K562 (cell line): ENCODE results near the gene GLT8D2.

Experiments
- BDP1 ChIP-seq: IDR thresholded peaks from 3 replicates; pipeline ENCODE4 v1.6.1; 2011; ENCODE audit not compliant: insufficient read length, insufficient read depth
- BRCA1 ChIP-seq, 2 experiments: fragments of 450-650 bp in 1 of 2; sonication (generic) in 1 of 2; formaldehyde crosslinking in 1 of 2; IDR thresholded peaks; 2 replicates each; pipeline versions ENCODE4 v1.5.0 to v1.6.1; 2017 to 2020; ENCODE audit warnings: mild to moderate bottlenecking in 1 of 2, missing genetic modification reagents in 1 of 2
- CTCF ChIP-seq, 3 experiments: IDR thresholded peaks in 2 of 3; conservative IDR thresholded peaks in 1 of 3; 2 replicates each; pipeline ENCODE4 v1.5.1; 2011 to 2012; ENCODE audit warnings: low read length in 3 of 3, mild to moderate bottlenecking in 3 of 3, control low read depth in 2 of 3, improper control_type of control experiment in 1 of 3, inconsistent platforms in 1 of 3, low read depth in 1 of 3, mixed read lengths in 1 of 3, moderate library complexity in 1 of 3; ENCODE audit not compliant: insufficient read depth in 2 of 3
- ETS2 ChIP-seq: IDR thresholded peaks from 2 replicates; pipeline ENCODE4 v1.6.1; 2016; ENCODE audit warnings: borderline replicate concordance, missing genetic modification characterization, mild to moderate bottlenecking, moderate library complexity, missing compliant biosample characterization; ENCODE audit not compliant: poor library complexity, severe bottlenecking
- MTF1 ChIP-seq: fragments of 250-450 bp; sonication (Bioruptor Pico); IDR thresholded peaks from 2 replicates; pipeline ENCODE4 v1.9.0; 2021; ENCODE audit warnings: moderate library complexity, mild to moderate bottlenecking, inconsistent platforms, borderline replicate concordance
- PHB ChIP-seq: fragments of 250-450 bp; sonication (Bioruptor Pico); IDR thresholded peaks from 2 replicates; pipeline ENCODE4 v1.5.0; 2021
- SRF ChIP-seq, 2 experiments: fragments of 250-450, 450-650 bp in 1 of 2; sonication (Bioruptor Pico) in 1 of 2; sonication (generic) in 1 of 2; formaldehyde crosslinking; IDR thresholded peaks; 2 replicates each; pipeline versions ENCODE4 v1.5.0 to v1.5.1; 2020 to 2022; ENCODE audit warnings: mild to moderate bottlenecking in 1 of 2, missing genetic modification reagents in 1 of 2
- TRIM25 ChIP-seq: fragments of 450-650 bp; IDR thresholded peaks from 2 replicates; pipeline ENCODE4 v1.7.0; 2016; ENCODE audit warnings: borderline replicate concordance
- ZNF24 ChIP-seq: fragments of 450-650 bp; IDR thresholded peaks from 2 replicates; pipeline ENCODE4 v1.6.1; 2016
- ZNF311 ChIP-seq: fragments of 250-450 bp; sonication (Bioruptor Pico); IDR thresholded peaks from 2 replicates; pipeline ENCODE4 v1.4.0; 2020; ENCODE audit warnings: mild to moderate bottlenecking, moderate library complexity
- TF ChIP-seq, protein P1 (sequence below): fragments of 450-650 bp; formaldehyde crosslinking; IDR thresholded peaks from 2 replicates; pipeline ENCODE4 v1.4.0; 2020; ENCODE audit warnings: mild to moderate bottlenecking, moderate library complexity

GRCh38 chr12:103986829-103987228, 63.2 kb downstream of the GLT8D2 start:
- TF ChIP-seq MTF1 (CRISPR knock-in tag) (no peak), BDP1 (no peak), CTCF (IDR thresholded peaks at IDR 0.05 in 2 of 3, conservative IDR thresholded peaks at IDR 0.05 in 1 of 3; ENCODE audit: insufficient read depth in 2 of 3, low read depth in 1 of 3, low read length in 3 of 3) (no peak), ETS2 (tag) (no peak), SRF (CRISPR knock-in tag; IDR thresholded peaks at IDR 0.05) (no peak), PHB (CRISPR knock-in tag) (no peak), ZNF24 (no peak), TRIM25 (no peak), ZNF311 (CRISPR knock-in tag) (no peak), BRCA1 (IDR thresholded peaks at IDR 0.05) (no peak), BRCA1 (CRISPR knock-in tag; IDR thresholded peaks at IDR 0.05) (no peak)
- TF ChIP-seq, protein P1, sequence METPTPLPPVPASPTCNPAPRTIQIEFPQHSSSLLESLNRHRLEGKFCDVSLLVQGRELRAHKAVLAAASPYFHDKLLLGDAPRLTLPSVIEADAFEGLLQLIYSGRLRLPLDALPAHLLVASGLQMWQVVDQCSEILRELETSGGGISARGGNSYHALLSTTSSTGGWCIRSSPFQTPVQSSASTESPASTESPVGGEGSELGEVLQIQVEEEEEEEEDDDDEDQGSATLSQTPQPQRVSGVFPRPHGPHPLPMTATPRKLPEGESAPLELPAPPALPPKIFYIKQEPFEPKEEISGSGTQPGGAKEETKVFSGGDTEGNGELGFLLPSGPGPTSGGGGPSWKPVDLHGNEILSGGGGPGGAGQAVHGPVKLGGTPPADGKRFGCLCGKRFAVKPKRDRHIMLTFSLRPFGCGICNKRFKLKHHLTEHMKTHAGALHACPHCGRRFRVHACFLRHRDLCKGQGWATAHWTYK (CRISPR knock-in tag) = no peak
